Loucy (cell line): ENCODE results near the gene TSTD2.

Experiments
- H2AFZ ChIP-seq: fragments of 200-600 bp; sonication (generic); 2 replicates; pipeline ENCODE4 v1.6.0; 2016; ENCODE audit warnings: antibody characterized with exemption, mild to moderate bottlenecking, low read length, moderate library complexity
- H3F3A ChIP-seq: fragments of 200-600 bp; 2 replicates; pipeline ENCODE4 v1.6.0; 2016; ENCODE audit warnings: antibody characterized with exemption, low read depth, mild to moderate bottlenecking
- H3K27me3 ChIP-seq: fragments of 200-600 bp; sonication (generic); 2 replicates; pipeline ENCODE4 v1.6.1; 2014; ENCODE audit warnings: low read length, mild to moderate bottlenecking; ENCODE audit not compliant: insufficient read depth, poor library complexity, severe bottlenecking
- H3K36me3 ChIP-seq: fragments of 200-600 bp; sonication (generic); 2 replicates; pipeline ENCODE4 v1.6.1; 2016; ENCODE audit warnings: low read length; ENCODE audit not compliant: insufficient read depth
- H3K4me1 ChIP-seq: fragments of 200-600 bp; sonication (generic); 2 replicates; pipeline ENCODE4 v1.5.1; 2014; ENCODE audit warnings: low read length, mild to moderate bottlenecking; ENCODE audit not compliant: insufficient read depth, poor library complexity, severe bottlenecking
- H3K4me2 ChIP-seq: fragments of 200-600 bp; sonication (generic); 2 replicates; pipeline ENCODE4 v1.6.0; 2014; ENCODE audit warnings: antibody characterized with exemption, low read length, low read depth, mild to moderate bottlenecking; ENCODE audit not compliant: poor library complexity, severe bottlenecking
- H3K4me3 ChIP-seq: fragments of 200-600 bp; sonication (generic); 2 replicates; pipeline ENCODE4 v1.5.1; 2014; ENCODE audit warnings: low read length, mild to moderate bottlenecking, mixed read lengths; ENCODE audit not compliant: poor library complexity, severe bottlenecking
- H3K79me2 ChIP-seq: fragments of 200-600 bp; sonication (generic); 2 replicates; pipeline ENCODE4 v1.6.1; 2014; ENCODE audit warnings: low read length; ENCODE audit not compliant: insufficient read depth
- H3K9ac ChIP-seq: fragments of 200-600 bp; sonication (generic); 2 replicates; pipeline ENCODE4 v1.6.0; 2014; ENCODE audit warnings: mild to moderate bottlenecking, low read depth, low read length, moderate library complexity; ENCODE audit not compliant: poor library complexity, severe bottlenecking
- H3K9me2 ChIP-seq: fragments of 200-600 bp; sonication (generic); replicated peaks from 2 replicates; pipeline ENCODE4 v1.6.1; 2016; ENCODE audit warnings: low read depth, low read length, mixed read lengths
- H3K9me3 ChIP-seq: fragments of 200-600 bp; sonication (generic); 2 replicates; pipeline ENCODE4 v1.6.1; 2014; ENCODE audit warnings: mild to moderate bottlenecking, antibody characterized with exemption, low read length, low read depth; ENCODE audit not compliant: insufficient read depth
- H4K20me1 ChIP-seq: fragments of 200-600 bp; sonication (generic); 2 replicates; pipeline ENCODE4 v1.6.0; 2014; ENCODE audit warnings: antibody characterized with exemption, low read length, mild to moderate bottlenecking; ENCODE audit not compliant: insufficient read depth, poor library complexity, severe bottlenecking
- EZH2phosphoT487 ChIP-seq: fragments of 200-600 bp; IDR thresholded peaks from 2 replicates; pipeline ENCODE4 v1.6.1; 2018; ENCODE audit warnings: antibody characterized with exemption, mild to moderate bottlenecking, moderate library complexity, borderline replicate concordance
- TF ChIP-seq, protein P1 (sequence below): fragments of 200-600 bp; sonication (generic); conservative IDR thresholded peaks from 2 replicates; pipeline ENCODE4 v1.5.1; 2014; ENCODE audit warnings: mild to moderate bottlenecking, antibody characterized with exemption, low read length

TSTD2 gene

DNA sequence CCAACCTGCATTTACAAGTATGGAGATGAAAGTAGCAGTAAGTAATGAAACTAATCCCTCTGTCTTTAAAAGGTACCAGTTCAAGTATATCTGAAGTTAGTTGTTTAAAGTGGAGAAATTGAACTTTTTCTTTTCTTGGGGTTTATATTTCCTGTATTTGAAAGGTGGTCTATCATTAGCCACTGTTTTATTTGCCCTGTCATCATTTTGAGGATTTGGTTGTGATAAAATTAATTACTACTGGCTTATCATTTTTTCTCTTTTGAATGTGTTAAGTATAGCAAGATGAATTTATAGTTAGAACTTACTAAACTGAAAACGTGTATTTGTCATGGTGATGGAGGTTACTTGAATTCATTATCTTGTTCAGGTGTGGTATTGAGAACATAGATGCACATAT is 25.5 kb upstream of the TSTD2 start:
- H3K27me3 ChIP-seq, result no peaks in the 10 kb centered on the region

DNA sequence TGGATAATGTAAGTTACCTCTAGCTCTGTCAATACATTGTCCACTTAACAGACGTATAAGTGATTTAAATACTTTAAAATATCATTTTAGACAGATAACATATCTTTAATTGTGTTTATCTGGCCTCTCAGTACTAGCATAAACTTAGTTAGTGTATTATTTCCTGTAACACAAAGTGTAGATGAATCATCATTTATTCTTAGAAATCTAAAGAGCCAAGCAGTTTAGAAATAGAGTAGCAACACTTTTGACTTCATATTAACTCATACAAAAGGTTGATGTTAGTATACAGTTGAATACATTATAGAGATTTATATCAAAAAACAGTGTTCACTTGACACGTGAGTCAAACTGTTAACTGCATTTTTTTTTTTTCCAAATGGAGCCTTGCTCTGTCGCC is 18.5 kb upstream of the TSTD2 start:
- no peak overlapping the region for H3K4me3 ChIP-seq
- H3K27me3 ChIP-seq, result no peaks in the 10 kb centered on the region
- peaks cover 93% of the 10 kb centered on the region for H3K36me3 ChIP-seq

More for the DNA sequence above, 25.5 kb upstream of the TSTD2 start:
- Histone ChIP-seq H4K20me1 (no peaks in the 10 kb centered on the region), H3K36me3 (peaks cover 95% of the 10 kb centered on the region), H3F3A (no peaks in the 10 kb centered on the region), H3K4me1 (no peaks in the 10 kb centered on the region), H3K9me3 (no peaks in the 10 kb centered on the region), H2AFZ (no peak overlapping the region), H3K79me2 (no peaks in the 10 kb centered on the region), H3K4me2 (no peak overlapping the region), H3K9ac (no peak overlapping the region), H3K4me3 (no peak overlapping the region), H3K9me2 (no peaks in the 10 kb centered on the region)
- no peak for TF ChIP-seq EZH2phosphoT487
- TF ChIP-seq, protein P1, sequence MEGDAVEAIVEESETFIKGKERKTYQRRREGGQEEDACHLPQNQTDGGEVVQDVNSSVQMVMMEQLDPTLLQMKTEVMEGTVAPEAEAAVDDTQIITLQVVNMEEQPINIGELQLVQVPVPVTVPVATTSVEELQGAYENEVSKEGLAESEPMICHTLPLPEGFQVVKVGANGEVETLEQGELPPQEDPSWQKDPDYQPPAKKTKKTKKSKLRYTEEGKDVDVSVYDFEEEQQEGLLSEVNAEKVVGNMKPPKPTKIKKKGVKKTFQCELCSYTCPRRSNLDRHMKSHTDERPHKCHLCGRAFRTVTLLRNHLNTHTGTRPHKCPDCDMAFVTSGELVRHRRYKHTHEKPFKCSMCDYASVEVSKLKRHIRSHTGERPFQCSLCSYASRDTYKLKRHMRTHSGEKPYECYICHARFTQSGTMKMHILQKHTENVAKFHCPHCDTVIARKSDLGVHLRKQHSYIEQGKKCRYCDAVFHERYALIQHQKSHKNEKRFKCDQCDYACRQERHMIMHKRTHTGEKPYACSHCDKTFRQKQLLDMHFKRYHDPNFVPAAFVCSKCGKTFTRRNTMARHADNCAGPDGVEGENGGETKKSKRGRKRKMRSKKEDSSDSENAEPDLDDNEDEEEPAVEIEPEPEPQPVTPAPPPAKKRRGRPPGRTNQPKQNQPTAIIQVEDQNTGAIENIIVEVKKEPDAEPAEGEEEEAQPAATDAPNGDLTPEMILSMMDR, result no peak

DNA sequence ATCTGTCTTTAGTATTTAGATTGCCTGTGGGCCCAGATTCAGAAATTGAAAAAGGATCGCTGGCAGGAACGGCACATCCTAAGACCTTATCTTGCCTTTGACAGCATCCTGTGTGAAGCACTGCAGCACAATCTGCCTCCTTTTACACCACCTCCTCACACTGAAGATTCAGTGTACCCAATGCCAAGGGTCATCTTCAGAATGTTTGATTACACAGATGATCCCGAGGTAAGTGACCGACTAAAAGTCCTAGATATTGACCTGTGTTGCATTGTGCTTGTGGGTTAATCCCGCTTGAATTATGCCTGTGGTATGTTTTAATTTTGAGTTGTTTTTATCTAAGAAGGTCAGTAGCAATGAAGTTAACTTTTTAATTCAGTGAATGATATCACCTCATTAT is 14.8 kb upstream of the TSTD2 start:
- Histone ChIP-seq H3K9me2 (no peaks in the 10 kb centered on the region), H3K4me2 (no peak overlapping the region), H3K9ac (no peak overlapping the region), H2AFZ (no peak overlapping the region), H4K20me1 (no peaks in the 10 kb centered on the region), H3K4me3 (no peak overlapping the region), H3K9me3 (no peaks in the 10 kb centered on the region), H3K27me3 (no peaks in the 10 kb centered on the region), H3K36me3 (peaks cover 87% of the 10 kb centered on the region), H3F3A (no peaks in the 10 kb centered on the region), H3K4me1 (no peaks in the 10 kb centered on the region), H3K79me2 (no peaks in the 10 kb centered on the region)
- TF ChIP-seq EZH2phosphoT487, result no peak
- TF ChIP-seq, protein P1, result no peak

More for the DNA sequence above, 18.5 kb upstream of the TSTD2 start:
- Histone ChIP-seq H2AFZ (no peak overlapping the region), H3K9ac (no peak overlapping the region), H3F3A (no peaks in the 10 kb centered on the region), H3K79me2 (no peaks in the 10 kb centered on the region), H3K4me2 (no peak overlapping the region), H3K9me3 (no peaks in the 10 kb centered on the region), H3K4me1 (no peaks in the 10 kb centered on the region), H3K9me2 (no peaks in the 10 kb centered on the region), H4K20me1 (no peaks in the 10 kb centered on the region)
- no peak for TF ChIP-seq EZH2phosphoT487
- TF ChIP-seq, protein P1, result no peak
